B cell (primary cell): ENCODE data around the gene RALY. TPM values are rescaled to one million over a fixed set of nuclear protein-coding genes. Genes with fewer than 3 reads are reported as not detected.
A peak's percentile ranks its signal among the peaks of the same experiment; 100 is the strongest.

ENCODE experiments used
- ATAC-seq: fragments of 200-7000 bp; cut with Tn5 transposase; one replicate; pipeline ENCODE4 v1.10.0; 2021; ENCODE audit warnings: low read depth, mild to moderate bottlenecking, moderate number of reproducible peaks, moderate library complexity
- CTCF ChIA-PET: fragments of 350-600 bp; sonication (Branson Sonifier 250); formaldehyde crosslinking; loops from one replicate; lab custom pipeline; 2021; ENCODE audit warnings: antibody characterized with exemption, inconsistent platforms; lab: Charles Lee
- POLR2A ChIA-PET: fragments of 350-600 bp; sonication (Branson Sonifier 250); formaldehyde crosslinking; loops from one replicate; lab custom pipeline; 2021; ENCODE audit warnings: antibody characterized with exemption; lab: Charles Lee
- DNase-seq: peaks from one replicate; pipeline ENCODE4 v3.0.0; 2013
- H2AFZ ChIP-seq: 2 replicates; pipeline ENCODE4 v1.6.1; 2012; ENCODE audit warnings: mild to moderate bottlenecking, low read depth, low read length; ENCODE audit not compliant: insufficient read depth, poor library complexity, severe bottlenecking
- H3K27ac ChIP-seq, 2 donors: 1 replicate in 1 of 2; 2 replicates in 1 of 2; pipeline ENCODE4 v1.5.1; 2012 to 2013; ENCODE audit warnings: low read length in 2 of 2, mild to moderate bottlenecking in 2 of 2, moderate library complexity in 1 of 2
- H3K27me3 ChIP-seq, 4 experiments: fragments of 200-600 bp in 1 of 4; sonication (generic) in 1 of 4; replicated peaks in 1 of 4; 1 replicate in 2 of 4; 2 replicates in 2 of 4; pipeline versions ENCODE4 v1.6.1 to v1.7.0; 2013 to 2016; ENCODE audit warnings: low read length in 3 of 4, mild to moderate bottlenecking in 2 of 4, mixed read lengths in 1 of 4, moderate library complexity in 1 of 4; ENCODE audit not compliant: insufficient read depth in 4 of 4, control insufficient read depth in 3 of 4; ENCODE audit errors: control extremely low read depth in 1 of 4
- H3K36me3 ChIP-seq, 2 experiments: replicated peaks in 1 of 2; 1 replicate in 1 of 2; 2 replicates in 1 of 2; pipeline versions ENCODE4 v1.6.1 to v1.7.1; 2013; ENCODE audit warnings: low read length in 1 of 2; ENCODE audit not compliant: insufficient read depth in 2 of 2, control insufficient read depth in 1 of 2; ENCODE audit errors: control extremely low read depth in 1 of 2, extremely low read depth in 1 of 2
- H3K4me1 ChIP-seq, 2 donors: fragments of 200-600 bp in 1 of 2; sonication (generic) in 1 of 2; 1 replicate in 1 of 2; 2 replicates in 1 of 2; pipeline versions ENCODE4 v1.5.1 to v1.6.1; 2013 to 2017; ENCODE audit warnings: low read length in 2 of 2; ENCODE audit not compliant: control insufficient read depth in 2 of 2, insufficient read depth in 2 of 2
- H3K4me2 ChIP-seq: replicated peaks from 2 replicates; pipeline ENCODE3; 2012; ENCODE audit warnings: mild to moderate bottlenecking, low read depth, low read length; ENCODE audit not compliant: poor library complexity, severe bottlenecking
- H3K4me3 ChIP-seq, 5 experiments: fragments of 200-600 bp in 1 of 5; sonication (generic) in 1 of 5; 1 replicate in 3 of 5; 2 replicates in 2 of 5; pipeline versions ENCODE4 v1.5.1 to v1.7.0; 2011 to 2016; ENCODE audit warnings: low read length in 4 of 5, mild to moderate bottlenecking in 4 of 5, low read depth in 2 of 5, control low read depth in 1 of 5, moderate library complexity in 1 of 5; ENCODE audit not compliant: insufficient read depth in 1 of 5; ENCODE audit errors: control extremely low read depth in 1 of 5, extremely low read depth in 1 of 5
- H3K79me2 ChIP-seq: fragments of 200-600 bp; sonication (generic); one replicate; pipeline ENCODE4 v1.6.0; 2016; ENCODE audit warnings: low read length; ENCODE audit not compliant: control insufficient read depth, insufficient read depth
- H3K9ac ChIP-seq: fragments of 200-600 bp; sonication (generic); 2 replicates; pipeline ENCODE4 v1.6.1; 2017; ENCODE audit warnings: mild to moderate bottlenecking, low read length, moderate library complexity
- H3K9me3 ChIP-seq, 3 donors: one replicate each; pipeline versions ENCODE4 v1.6.1 to v1.7.1; 2013; ENCODE audit warnings: low read length in 2 of 3; ENCODE audit not compliant: control insufficient read depth in 2 of 3, insufficient read depth in 1 of 3; ENCODE audit errors: control extremely low read depth in 1 of 3
- H4K20me1 ChIP-seq: 2 replicates; pipeline ENCODE4 v1.6.0; 2012; ENCODE audit warnings: mild to moderate bottlenecking, low read length; ENCODE audit not compliant: insufficient read depth, control insufficient read depth, poor library complexity, severe bottlenecking
- H3K27ac Mint-ChIP-seq: one replicate; pipeline ENCODE4 v1.8.0; 2021; ENCODE audit warnings: mixed read lengths
- H3K27me3 Mint-ChIP-seq: one replicate; pipeline ENCODE4 v1.8.0; 2021; ENCODE audit warnings: mixed read lengths
- H3K4me1 Mint-ChIP-seq: one replicate; pipeline ENCODE4 v1.8.0; 2021; ENCODE audit warnings: mixed read lengths
- H3K4me3 Mint-ChIP-seq: one replicate; pipeline ENCODE4 v1.8.0; 2021; ENCODE audit warnings: mixed read lengths
- H3K9me3 Mint-ChIP-seq: one replicate; pipeline ENCODE4 v1.8.0; 2022; ENCODE audit warnings: mixed read lengths; ENCODE audit not compliant: insufficient read depth
- EZH2 ChIP-seq: IDR thresholded peaks from 2 replicates; pipeline ENCODE4 v1.6.1; 2012; ENCODE audit warnings: borderline replicate concordance, low read depth, mild to moderate bottlenecking, moderate library complexity, low read length; ENCODE audit not compliant: insufficient read depth, poor library complexity, severe bottlenecking
- WGBS: methylation state at CpG from one replicate; pipeline ENCODE4 v1.1.5; 2013; ENCODE audit warnings: missing lambda C conversion rate; ENCODE audit not compliant: insufficient coverage; 5-methylcytosine and 5-hydroxymethylcytosine counted together
- intact Hi-C: fragments of 100-400 bp; cut with micrococcal nuclease; formaldehyde crosslinking; loops from one replicate; pipeline ENCODE4 v1.10.0; 2022
- polyA plus RNA-seq: library from polyadenylated mRNA; depleted of rRNA; stranded (reverse); fragments of >200 nt; gene quantifications from 2 replicates; pipeline ENCODE4 v1.2.3, GENCODE V29; 2012
- total RNA-seq, 2 donors: library from RNA; stranded (reverse); fragments of 120-200 nt in 1 of 2; gene quantifications; 1 replicate in 1 of 2; 2 replicates in 1 of 2; pipeline versions ENCODE4 v1.2.3 to v1.2.4, GENCODE V29; 2013 to 2022
- TF ChIP-seq, protein P1 (sequence below): fragments of 200-600 bp; IDR thresholded peaks from one replicate; pipeline ENCODE4 v1.8.0; 2022; ENCODE audit warnings: antibody characterized with exemption, mild to moderate bottlenecking

Gene RALY
- total and polyA plus RNA-seq, 2 donors (not counting 1 experiment from before 2014, with no cell fraction given), result 89.8 to 94.4 TPM

DNA sequence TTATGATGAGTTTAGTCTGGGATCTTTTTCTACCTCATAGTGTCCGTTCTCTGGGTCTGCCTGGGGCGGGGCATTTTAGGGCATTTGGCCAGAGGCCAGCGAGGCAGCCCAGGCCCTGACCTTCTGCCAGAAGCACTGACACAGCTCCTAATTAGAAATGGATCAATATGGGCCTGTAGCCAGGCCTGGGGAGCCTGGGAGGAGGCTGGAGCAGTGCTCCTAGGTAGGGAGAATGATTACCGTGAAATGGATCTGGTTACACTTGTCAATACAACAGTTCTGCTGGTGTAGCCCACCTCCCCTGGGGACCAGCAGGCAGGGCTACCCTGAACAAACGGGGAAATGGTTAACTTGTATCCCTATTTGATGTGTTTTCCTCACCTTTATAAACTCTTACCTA, 23.0 kb downstream of the RALY start:
- H3K36me3 ChIP-seq, result peaks cover 0 to 6% of the 10 kb centered on the region in 2 experiments
- H3K9me3 ChIP-seq, result no peaks in the 10 kb centered on the region
- H3K4me3 ChIP-seq, result no peak overlapping the region
- 100% methylated on average over 2 of the region's 5 CpGs for WGBS
- Mint-ChIP-seq H3K27me3 (no peaks in the 10 kb centered on the region), H3K27ac (no peak overlapping the region), H3K4me1 (peaks cover 83% of the 10 kb centered on the region), H3K4me3 (no peak overlapping the region), H3K9me3 (no peaks in the 10 kb centered on the region)
- DNase-seq, result no peak
- ChIA-PET CTCF (no interaction called here), POLR2A (no interaction called here)
- H2AFZ ChIP-seq, result no peak overlapping the region
- no peak overlapping the region for H3K9ac ChIP-seq
- peaks cover 54 to 61% of the 10 kb centered on the region in 2 donors for H3K4me1 ChIP-seq
- intact Hi-C loops, result no loop called here
- peaks cover 92% of the 10 kb centered on the region for H4K20me1 ChIP-seq
- H3K4me2 ChIP-seq, result peak overlapping the region; percentile 18
- no peak overlapping the region for H3K27ac ChIP-seq
- no peak for ATAC-seq
- no peak for TF ChIP-seq EZH2
- TF ChIP-seq, protein P1, sequence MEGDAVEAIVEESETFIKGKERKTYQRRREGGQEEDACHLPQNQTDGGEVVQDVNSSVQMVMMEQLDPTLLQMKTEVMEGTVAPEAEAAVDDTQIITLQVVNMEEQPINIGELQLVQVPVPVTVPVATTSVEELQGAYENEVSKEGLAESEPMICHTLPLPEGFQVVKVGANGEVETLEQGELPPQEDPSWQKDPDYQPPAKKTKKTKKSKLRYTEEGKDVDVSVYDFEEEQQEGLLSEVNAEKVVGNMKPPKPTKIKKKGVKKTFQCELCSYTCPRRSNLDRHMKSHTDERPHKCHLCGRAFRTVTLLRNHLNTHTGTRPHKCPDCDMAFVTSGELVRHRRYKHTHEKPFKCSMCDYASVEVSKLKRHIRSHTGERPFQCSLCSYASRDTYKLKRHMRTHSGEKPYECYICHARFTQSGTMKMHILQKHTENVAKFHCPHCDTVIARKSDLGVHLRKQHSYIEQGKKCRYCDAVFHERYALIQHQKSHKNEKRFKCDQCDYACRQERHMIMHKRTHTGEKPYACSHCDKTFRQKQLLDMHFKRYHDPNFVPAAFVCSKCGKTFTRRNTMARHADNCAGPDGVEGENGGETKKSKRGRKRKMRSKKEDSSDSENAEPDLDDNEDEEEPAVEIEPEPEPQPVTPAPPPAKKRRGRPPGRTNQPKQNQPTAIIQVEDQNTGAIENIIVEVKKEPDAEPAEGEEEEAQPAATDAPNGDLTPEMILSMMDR, result no peak
- H3K27me3 ChIP-seq, result no peaks in the 10 kb centered on the region
- peaks cover 94% of the 10 kb centered on the region for H3K79me2 ChIP-seq

DNA sequence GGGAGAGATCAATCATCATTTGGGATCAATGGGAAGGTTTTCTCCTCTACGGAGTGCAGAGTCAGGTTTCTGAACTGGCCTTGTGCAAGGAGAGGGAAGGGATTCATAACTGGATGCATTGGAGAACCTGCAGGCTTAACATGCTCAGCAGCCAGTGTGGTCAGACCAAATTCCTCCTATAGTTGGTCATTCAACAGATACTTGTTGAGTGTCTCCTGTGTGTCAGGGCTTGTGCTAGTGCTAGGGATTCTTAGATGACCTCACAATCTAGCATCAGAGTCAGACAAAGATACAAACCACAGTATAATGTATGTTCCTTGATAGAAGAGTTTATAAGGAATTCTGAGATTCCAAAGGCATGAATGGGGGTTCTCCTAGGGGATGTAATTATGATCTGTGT, 23.9 kb downstream of the RALY start:
- H3K4me1 ChIP-seq, result peaks cover 57 to 62% of the 10 kb centered on the region in 2 donors
- peaks cover 92% of the 10 kb centered on the region for H4K20me1 ChIP-seq
- ATAC-seq, result no peak
- H3K9me3 ChIP-seq, result no peaks in the 10 kb centered on the region
- no peak overlapping the region for H3K4me3 Mint-ChIP-seq
- H3K4me3 ChIP-seq, result no peak overlapping the region
- peak overlapping the region; percentile 23 for H3K4me2 ChIP-seq
- H3K27me3 ChIP-seq, result no peaks in the 10 kb centered on the region
- DNase-seq, result no peak
- intact Hi-C loops, result no loop called here
- TF ChIP-seq, protein P1, result no peak
- TF ChIP-seq EZH2, result no peak
- peaks cover 83% of the 10 kb centered on the region for H3K4me1 Mint-ChIP-seq
- H3K27ac ChIP-seq, result peak overlapping the region in 1 of 2 donors; percentile 5
- ChIA-PET POLR2A (no interaction called here), CTCF (no interaction called here)
- H3K79me2 ChIP-seq, result peaks cover 93% of the 10 kb centered on the region
- no peak overlapping the region for H2AFZ ChIP-seq
- peak overlapping the region; percentile 53 for H3K27ac Mint-ChIP-seq
- H3K27me3 Mint-ChIP-seq, result no peaks in the 10 kb centered on the region
- no peaks in the 10 kb centered on the region for H3K9me3 Mint-ChIP-seq
- no CpG with 5 or more reads among the region's 1 CpG for WGBS
- H3K9ac ChIP-seq, result no peak overlapping the region
- H3K36me3 ChIP-seq, result peaks cover 0 to 3% of the 10 kb centered on the region in 2 experiments
